ENCODE results near the gene PNO1. TPM values are rescaled to one million over a fixed set of nuclear protein-coding genes. Genes with fewer than 3 reads are reported as not detected.

Gene PNO1
- total and polyA plus RNA-seq, 9 of the 15 experiments (the other 6 are each of a cell fraction or from before 2014, with no cell fraction given) = 11.8 to 81.7 (median 41.1) TPM

- Histone ChIP-seq H3K4me3 (no peak overlapping the region), H3K4me1 (replicated peaks in 1 of 2; ENCODE audit: control insufficient read depth in 2 of 2, insufficient read depth in 2 of 2, low read length in 2 of 2) (peaks cover 1 to 21% of the 10 kb centered on the region in 2 experiments; a peak in 4 of 5 replicates), H3K36me3 (ENCODE audit: control insufficient read depth, insufficient read depth, low read length) (no peaks in the 10 kb centered on the region), H4K20me1 (replicated peaks; ENCODE audit: control insufficient read depth, insufficient read depth, low read length) (peaks cover 4% of the 10 kb centered on the region), H3K9me1 (ENCODE audit: control insufficient read depth, insufficient read depth, low read length) (no peaks in the 10 kb centered on the region), H3K9me3 (replicated peaks; ENCODE audit: control insufficient read depth, insufficient read depth, low read depth, low read length) (no peaks in the 10 kb centered on the region), H3K27me3 (ENCODE audit: control insufficient read depth in 2 of 2, insufficient read depth in 2 of 2, low read length in 2 of 2) (no peaks in the 10 kb centered on the region), H3K27ac (ENCODE audit: extremely low read depth, low read depth, low read length) (no peak overlapping the region), H3K79me2 (ENCODE audit: control insufficient read depth, insufficient read depth, low read length) (no peaks in the 10 kb centered on the region), H3K4me2 (ENCODE audit: insufficient read depth, low read length) (no peak overlapping the region), H3K9ac (ENCODE audit: insufficient read depth in 1 of 2, low read depth in 2 of 2, low read length in 2 of 2) (no peak overlapping the region), H2AFZ (ENCODE audit: low read depth, low read length) (no peak overlapping the region)
- ChIA-PET POLR2A (interaction anchor here (0.6 kb wide), 1 partner anchor 281 kb away, joined by 3 read pairs; no protein-coding TSS in a partner anchor), CTCF (ENCODE audit: low intra/inter-chr PET ratio) (no interaction called here)
- 51% methylated on average over 5 of the region's 5 CpGs for WGBS (ENCODE audit: insufficient coverage, low coverage, missing lambda C conversion rate)
- ATAC-seq = no peak
- intact Hi-C loops (cut with micrococcal nuclease) (no loop called here), in situ Hi-C loops (cut with MboI) (no loop called here)
- no TSS peak for BruUV-seq (replicated peaks)
- DNase-seq (ENCODE audit: extremely low read depth in 1 of 4, low spot score in 3 of 4) = no peak
- TF ChIP-seq CEBPB (tag; IDR thresholded peaks at IDR 0.05) (peak; percentile 79), RBM22 (IDR thresholded peaks at IDR 0.05; ENCODE audit: low read depth, low read length, poor library complexity, severe bottlenecking) (no peak), CEBPG (CRISPR knock-in tag; IDR thresholded peaks at IDR 0.05) (no peak), CEBPG (tag; conservative IDR thresholded peaks at IDR 0.05 in 1 of 2, IDR thresholded peaks at IDR 0.05 in 1 of 2) (0 out of 4 replicates have a peak, but pooled peaks of 1 of the 2 experiments have one; percentile 13)
- no peak for FAIRE-seq
Measured at GRCh38 chr2:68125821-68126220, 31.9 kb upstream of the PNO1 start.

GRCh38 chr2:68126561-68126960 lies 31.1 kb upstream of the PNO1 start:
- Histone ChIP-seq H2AFZ (ENCODE audit: low read depth, low read length) (no peak overlapping the region), H3K4me2 (ENCODE audit: insufficient read depth, low read length) (no peak overlapping the region), H3K36me3 (ENCODE audit: control insufficient read depth, insufficient read depth, low read length) (no peaks in the 10 kb centered on the region), H3K4me1 (replicated peaks in 1 of 2; ENCODE audit: control insufficient read depth in 2 of 2, insufficient read depth in 2 of 2, low read length in 2 of 2) (peaks cover 0 to 15% of the 10 kb centered on the region in 2 experiments; a peak in 3 of 5 replicates), H3K4me3 (no peak overlapping the region), H3K9ac (ENCODE audit: insufficient read depth in 1 of 2, low read depth in 2 of 2, low read length in 2 of 2) (no peak overlapping the region), H3K9me1 (ENCODE audit: control insufficient read depth, insufficient read depth, low read length) (no peaks in the 10 kb centered on the region), H3K27ac (ENCODE audit: extremely low read depth, low read depth, low read length) (no peak overlapping the region), H3K79me2 (ENCODE audit: control insufficient read depth, insufficient read depth, low read length) (no peaks in the 10 kb centered on the region), H3K9me3 (replicated peaks; ENCODE audit: control insufficient read depth, insufficient read depth, low read depth, low read length) (no peaks in the 10 kb centered on the region), H3K27me3 (ENCODE audit: control insufficient read depth in 2 of 2, insufficient read depth in 2 of 2, low read length in 2 of 2) (no peaks in the 10 kb centered on the region), H4K20me1 (replicated peaks; ENCODE audit: control insufficient read depth, insufficient read depth, low read length) (no peaks in the 10 kb centered on the region)
- ATAC-seq = peak; percentile 43; the same call in 1 of the 3 replicates
- ChIA-PET POLR2A (no interaction called here), CTCF (ENCODE audit: low intra/inter-chr PET ratio) (no interaction called here)
- intact Hi-C loops (cut with micrococcal nuclease) = no loop called here
- no TSS peak for BruUV-seq (replicated peaks)
- FAIRE-seq = no peak
- in situ Hi-C loops (cut with MboI) = no loop called here
- DNase-seq (ENCODE audit: extremely low read depth in 1 of 4, low spot score in 3 of 4) = peak in 2 of 4 experiments; percentile 36 to 39
- 17% methylated on average over 2 of the region's 2 CpGs for WGBS (ENCODE audit: insufficient coverage, low coverage, missing lambda C conversion rate)
- no peak for TF ChIP-seq ZNF699 (CRISPR knock-in tag; IDR thresholded peaks at IDR 0.05; ENCODE audit: insufficient replicate concordance)
- no peak for TF ChIP-seq NFATC3 (IDR thresholded peaks at IDR 0.05)
- 0 out of 2 replicates have a peak, but pooled peaks have one; percentile 17 for TF ChIP-seq MAFG (tag; conservative IDR thresholded peaks at IDR 0.05)
- TF ChIP-seq BCL6 (CRISPR knock-in tag; IDR thresholded peaks at IDR 0.05) = no peak
- TF ChIP-seq CEBPB (tag; IDR thresholded peaks at IDR 0.05) = no peak
- TF ChIP-seq ZNF696 (CRISPR knock-in tag; conservative IDR thresholded peaks at IDR 0.05) = no peak
- TF ChIP-seq ZNF354B (CRISPR knock-in tag; IDR thresholded peaks at IDR 0.05) = no peak
- no peak for TF ChIP-seq EGR1 (conservative IDR thresholded peaks at IDR 0.05)
- TF ChIP-seq HMG20A (CRISPR knock-in tag; conservative IDR thresholded peaks at IDR 0.05) = no peak
- no peak for TF ChIP-seq POLR2A (conservative IDR thresholded peaks at IDR 0.05)
- TF ChIP-seq HES1 (IDR thresholded peaks at IDR 0.05; ENCODE audit: low read depth) = no peak
- no peak for TF ChIP-seq NRF1 (conservative IDR thresholded peaks at IDR 0.05 in 1 of 2, IDR thresholded peaks at IDR 0.05 in 1 of 2)
- no peak for TF ChIP-seq ELF4 (CRISPR knock-in tag; IDR thresholded peaks at IDR 0.05)
- no peak for TF ChIP-seq PURB (CRISPR knock-in tag; IDR thresholded peaks at IDR 0.05; ENCODE audit: low read depth)
- TF ChIP-seq DMBX1 (CRISPR knock-in tag; IDR thresholded peaks at IDR 0.05; ENCODE audit: borderline replicate concordance) = no peak
- no peak for TF ChIP-seq ZFP36 (IDR thresholded peaks at IDR 0.05; ENCODE audit: low read depth, low read length, partially characterized antibody)
- TF ChIP-seq SRSF9 (IDR thresholded peaks at IDR 0.05; ENCODE audit: borderline replicate concordance, low read depth, low read length) = no peak
